H54 (cell line): ENCODE results near the gene CAMKK2.

Source experiments
- DNase-seq: peaks from one replicate; pipeline ENCODE4 v3.0.0; 2011; ENCODE audit warnings: low spot score, mixed read lengths; ENCODE audit not compliant: insufficient read length
- FAIRE-seq: peaks from 3 replicates; lab custom pipeline; 2011; peaks lifted over from hg19 to GRCh38; lab: Jason Lieb, UNC
- POLR2A ChIP-seq: IDR thresholded peaks from 2 replicates; pipeline ENCODE4 v1.6.1; 2011; ENCODE audit warnings: low read depth, mild to moderate bottlenecking, low read length

The CAMKK2 gene

DNA sequence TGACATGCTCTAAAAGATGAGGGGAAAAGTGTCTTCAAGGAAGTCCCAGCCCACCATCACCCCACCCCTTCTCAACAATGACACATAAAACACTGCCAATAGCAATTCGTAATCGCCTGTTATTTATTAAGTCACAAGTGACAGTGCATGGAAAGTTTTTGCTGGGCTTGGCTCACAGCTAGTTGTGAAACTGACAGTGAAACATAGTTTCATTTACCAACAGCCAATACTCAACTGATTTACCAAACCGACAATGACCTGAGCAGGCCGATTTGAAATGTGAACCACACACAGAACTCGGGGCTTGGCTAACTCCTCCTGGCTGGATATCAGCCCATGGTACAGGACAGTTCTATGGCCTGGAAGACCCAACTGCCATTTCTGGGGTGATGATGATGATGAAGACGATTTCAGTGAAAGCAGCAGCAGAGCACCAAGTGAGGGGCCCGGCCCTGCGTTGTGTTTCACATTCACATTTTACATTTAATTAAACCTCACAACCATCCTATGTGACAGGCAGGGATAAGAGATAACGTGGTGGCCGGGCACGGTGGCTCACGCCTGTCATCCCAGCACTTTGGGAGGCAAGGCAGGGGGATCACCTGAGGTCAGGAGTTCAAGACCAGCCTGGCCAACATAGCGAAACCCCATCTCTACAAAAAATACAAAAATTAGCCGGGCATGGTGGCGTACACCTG, 42.7 kb downstream of the CAMKK2 start:
- FAIRE-seq (no peak), DNase-seq (no peak)
- TF ChIP-seq POLR2A, result no peak

DNA sequence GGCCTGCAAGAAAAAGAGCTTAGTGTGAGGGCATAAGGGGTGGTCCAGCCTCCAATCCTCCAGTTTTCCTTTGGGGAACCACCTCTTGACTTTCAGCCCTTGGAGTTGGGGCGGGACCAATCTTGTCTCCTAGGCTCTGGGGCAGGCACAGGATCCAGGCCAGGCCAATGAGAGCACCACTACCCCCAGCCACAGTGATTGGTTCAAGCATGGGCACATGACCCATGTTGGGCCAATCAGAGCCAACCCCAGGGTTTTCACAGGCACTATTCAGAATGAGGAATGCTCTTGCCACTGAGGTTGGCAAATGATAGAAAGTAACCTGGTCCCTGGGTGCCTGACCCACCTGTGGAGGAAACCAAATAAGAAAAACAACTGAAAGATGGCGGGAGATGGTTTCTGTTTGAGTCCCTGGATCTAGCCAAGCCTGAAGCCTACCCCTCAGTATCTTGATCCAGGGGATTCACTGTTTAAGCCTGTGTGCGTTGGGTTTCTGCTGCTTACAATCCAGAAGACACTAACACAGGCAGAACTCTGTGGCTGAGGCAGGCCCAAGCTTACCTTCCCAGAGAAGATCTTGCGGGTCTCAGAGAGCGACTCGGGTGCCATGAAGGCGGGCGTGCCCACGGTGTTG, 43.7 kb downstream of the CAMKK2 start:
- no peak for TF ChIP-seq POLR2A
- DNase-seq (no peak), FAIRE-seq (no peak)

DNA sequence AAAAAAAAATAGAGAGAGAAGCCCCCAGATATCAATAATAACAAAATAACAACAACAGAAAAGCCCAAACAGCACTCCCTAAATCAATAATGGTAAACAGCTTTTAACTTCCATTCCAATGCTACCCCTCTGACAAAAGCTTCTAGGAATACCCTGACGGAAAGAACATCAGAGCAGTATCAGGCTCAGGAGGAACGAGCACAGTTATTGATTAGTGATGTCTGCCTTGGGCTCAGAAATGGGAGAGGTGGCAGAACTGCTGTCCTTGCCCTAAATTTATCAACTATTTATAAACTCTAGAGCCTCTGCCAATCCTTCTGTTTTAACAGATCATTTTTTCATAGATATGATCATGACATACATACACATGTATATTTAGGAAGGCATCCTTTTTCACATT, 44.7 kb downstream of the CAMKK2 start:
- DNase-seq (no peak), FAIRE-seq (no peak)
- no peak for TF ChIP-seq POLR2A

DNA sequence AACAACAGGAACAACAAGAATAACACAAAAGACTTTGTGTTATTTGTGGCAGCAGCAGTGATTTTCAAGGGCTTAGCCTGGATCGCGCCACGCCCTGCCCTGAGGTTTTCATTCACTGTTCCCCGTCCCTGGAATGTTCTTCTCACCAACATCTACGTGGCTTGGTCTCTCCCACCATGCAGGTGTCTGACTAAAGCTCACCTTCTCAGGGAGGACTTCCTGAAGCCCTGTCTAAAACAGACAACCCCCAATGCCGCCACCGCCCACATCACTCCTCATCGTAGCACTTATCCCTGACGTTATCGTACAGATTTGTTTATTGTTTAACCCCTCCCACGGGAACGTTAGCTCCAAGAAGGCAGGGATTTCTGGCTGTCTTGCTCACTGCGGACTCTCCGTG, 46.1 kb downstream of the CAMKK2 start:
- TF ChIP-seq POLR2A, result no peak
- FAIRE-seq (no peak), DNase-seq (no peak)

DNA sequence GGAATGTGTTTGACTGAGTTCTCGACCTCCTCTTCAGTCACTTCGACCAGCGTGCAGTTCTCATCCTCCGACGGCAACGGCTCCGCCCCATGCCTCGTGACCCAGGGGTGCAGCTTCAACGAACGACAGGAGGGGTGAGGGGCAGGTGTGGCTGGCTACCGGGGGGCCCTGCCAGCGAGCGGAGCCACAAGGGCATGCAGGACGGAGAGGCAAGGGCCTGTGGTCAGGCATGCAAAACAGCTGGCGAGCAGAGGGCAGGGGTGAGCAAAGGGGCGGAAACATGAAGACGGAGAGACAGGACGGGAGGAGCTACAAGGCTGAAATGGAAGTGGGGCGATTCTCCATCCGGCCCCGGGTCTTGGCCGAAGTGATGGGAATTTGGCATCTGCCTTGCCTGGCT, 47.9 kb downstream of the CAMKK2 start:
- DNase-seq, result no peak
- no peak for FAIRE-seq

DNA sequence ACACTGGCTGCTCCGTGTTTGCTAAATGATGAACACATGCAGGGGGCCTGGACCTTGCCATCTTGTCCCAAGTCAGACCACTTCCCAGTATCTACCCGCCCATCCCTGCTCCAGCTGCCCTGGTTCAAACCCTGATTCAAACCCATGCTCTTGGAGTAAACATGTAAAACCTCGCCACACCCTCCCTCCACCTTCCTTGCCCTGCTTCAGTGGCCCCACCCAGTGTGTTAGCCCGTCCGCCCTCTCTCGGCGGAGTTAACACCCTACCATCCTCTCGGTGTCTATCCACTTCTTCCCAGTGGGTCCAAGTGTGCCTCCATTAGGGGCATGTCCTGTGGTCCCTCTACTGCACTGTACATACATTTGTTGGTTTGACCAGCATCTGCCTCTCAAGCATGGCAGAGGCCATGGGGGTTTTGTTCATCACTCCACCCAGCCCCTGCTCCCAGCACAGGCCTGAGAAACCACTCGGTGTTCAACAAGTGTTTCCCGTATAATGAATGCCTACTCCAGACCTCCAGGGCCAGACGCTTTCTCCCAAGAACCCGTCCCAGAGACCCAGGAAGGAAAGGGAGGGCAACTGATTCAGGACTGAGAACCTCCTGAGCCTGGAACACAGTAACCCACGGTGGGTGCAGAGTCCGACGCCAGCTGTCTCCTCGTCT, 49.5 kb downstream of the CAMKK2 start:
- no peak for FAIRE-seq
- DNase-seq, result no peak
- TF ChIP-seq POLR2A, result no peak

More for the DNA sequence above, 47.9 kb downstream of the CAMKK2 start:
- TF ChIP-seq POLR2A, result no peak

DNA sequence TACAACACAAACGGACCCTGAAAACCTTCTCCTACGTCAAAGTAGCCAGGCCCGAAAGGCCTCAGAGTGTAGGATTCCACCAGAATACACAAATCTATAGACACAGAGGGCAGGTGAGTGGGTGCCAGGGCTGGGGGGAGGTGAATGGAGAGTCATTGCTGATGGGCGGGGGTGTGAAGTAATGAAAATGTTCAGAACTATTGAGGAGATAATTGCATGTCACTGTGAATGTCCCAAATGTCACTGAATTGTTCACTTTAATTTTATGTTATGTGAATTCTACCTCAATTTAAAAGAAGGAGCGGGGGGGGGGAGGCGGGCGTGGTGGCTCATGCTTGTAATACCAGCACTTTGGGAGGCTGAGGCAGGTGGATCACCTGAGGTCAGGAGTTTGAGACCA, 50.6 kb downstream of the CAMKK2 start:
- no peak for TF ChIP-seq POLR2A
- FAIRE-seq (no peak), DNase-seq (no peak)

DNA sequence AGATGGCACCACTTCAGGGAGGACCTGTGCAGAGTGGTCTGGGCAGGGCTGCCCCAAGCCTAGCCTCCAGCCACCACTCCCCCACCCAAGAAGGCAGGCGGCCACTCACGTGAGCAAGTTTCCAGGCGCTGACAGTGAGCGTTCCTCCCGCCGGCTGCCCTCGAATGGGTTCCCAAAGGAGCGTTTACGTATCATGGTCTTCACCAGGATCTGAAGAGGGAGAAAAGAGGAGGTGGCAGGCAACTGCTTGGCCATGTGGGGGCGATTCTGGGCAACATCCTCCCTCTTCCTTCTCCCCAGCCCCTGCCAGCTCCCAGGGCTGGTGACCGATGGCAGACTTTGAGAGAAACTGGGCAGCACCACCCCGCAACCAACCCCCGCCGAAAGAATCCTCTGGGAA, 51.5 kb downstream of the CAMKK2 start:
- FAIRE-seq (no peak), DNase-seq (no peak)
- TF ChIP-seq POLR2A, result no peak

DNA sequence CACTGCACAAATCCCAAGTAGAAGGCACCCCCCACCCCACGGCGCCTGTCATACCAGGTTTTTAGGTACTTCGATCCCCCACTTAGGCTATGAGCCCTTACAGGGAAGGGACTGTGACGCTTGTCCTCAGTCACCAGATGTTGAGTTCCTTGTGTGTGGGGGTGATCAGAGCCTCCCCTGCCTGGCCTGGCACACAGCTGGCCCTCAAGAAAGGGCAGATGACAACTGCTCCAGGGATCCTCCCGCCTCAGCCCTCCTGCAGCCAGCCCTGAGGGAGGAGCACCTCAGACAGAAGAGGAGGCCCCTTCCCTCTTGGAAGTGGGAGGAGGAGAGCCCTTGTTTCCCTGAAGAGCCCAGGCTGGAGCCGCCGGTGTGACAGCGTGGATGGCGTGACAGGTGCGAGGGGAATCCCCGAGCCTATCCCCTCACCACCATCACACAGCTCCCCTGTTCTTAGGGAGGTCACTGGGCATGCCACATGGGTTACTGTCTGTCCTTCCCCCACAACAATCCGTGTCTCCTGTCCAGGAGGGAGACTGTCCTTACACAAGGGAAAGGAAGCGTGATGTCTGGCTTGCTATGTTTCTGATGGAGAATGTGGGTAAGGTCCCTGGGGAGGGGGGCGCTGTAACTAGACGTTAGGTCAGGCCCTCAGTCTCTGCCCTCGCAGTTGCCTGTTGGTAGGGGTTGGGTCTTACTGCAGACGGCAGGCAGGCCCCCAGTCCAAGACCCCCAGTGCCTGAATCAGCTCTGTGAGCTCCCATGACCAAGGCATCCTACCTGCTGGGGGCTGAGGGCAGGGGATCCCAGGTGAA, 55.1 kb downstream of the CAMKK2 start:
- DNase-seq (no peak), FAIRE-seq (no peak)
- no peak for TF ChIP-seq POLR2A

DNA sequence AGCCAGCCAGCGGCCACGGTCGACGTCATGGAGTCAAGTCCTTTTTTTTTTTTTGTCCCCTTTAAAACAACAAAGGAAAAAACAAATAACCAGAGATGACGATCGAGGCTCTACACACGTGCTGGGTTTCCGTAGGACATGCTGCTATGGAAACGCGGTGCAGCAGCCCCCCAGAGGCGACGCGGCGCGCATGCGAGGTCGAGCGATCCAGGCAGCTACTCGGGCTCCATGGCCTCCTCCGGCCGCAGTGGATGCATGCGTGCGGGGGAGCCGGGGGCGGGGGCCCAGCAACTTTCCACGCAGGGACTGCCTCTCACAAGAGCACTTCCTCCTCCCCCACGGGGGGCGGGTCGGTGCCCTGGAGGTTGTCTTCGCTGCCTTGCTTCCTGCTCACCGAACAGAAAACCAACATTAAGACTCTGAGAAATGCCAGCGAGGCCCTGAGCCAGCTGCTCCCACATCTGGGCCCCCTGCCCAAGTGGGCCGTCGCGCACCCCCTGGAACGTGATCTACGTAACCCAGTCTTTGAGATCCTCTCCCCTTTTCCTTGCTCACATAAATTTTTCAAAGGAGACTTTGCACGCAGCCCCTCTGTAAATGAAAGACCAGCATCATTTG, 55.9 kb downstream of the CAMKK2 start:
- no peak for FAIRE-seq
- no peak for DNase-seq
- TF ChIP-seq POLR2A, result no peak

DNA sequence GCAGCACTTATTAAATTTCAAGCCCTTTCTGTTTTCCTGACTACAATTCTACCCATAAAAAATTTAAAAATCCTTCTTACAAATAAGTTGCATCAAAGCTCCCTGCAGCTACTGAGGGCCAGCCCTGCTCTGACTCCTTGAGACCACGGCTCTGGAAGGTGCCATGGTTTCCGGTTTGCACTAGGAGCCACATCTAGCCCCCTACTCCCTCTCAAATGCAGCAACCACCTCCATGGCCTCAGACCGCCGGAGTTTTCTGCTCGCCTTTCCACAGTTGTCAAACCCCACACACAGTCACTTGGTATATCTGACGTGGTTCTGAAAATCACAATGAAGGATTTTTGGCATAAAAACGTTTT, 56.5 kb downstream of the CAMKK2 start:
- no peak for DNase-seq
- no peak for TF ChIP-seq POLR2A
- FAIRE-seq, result no peak

DNA sequence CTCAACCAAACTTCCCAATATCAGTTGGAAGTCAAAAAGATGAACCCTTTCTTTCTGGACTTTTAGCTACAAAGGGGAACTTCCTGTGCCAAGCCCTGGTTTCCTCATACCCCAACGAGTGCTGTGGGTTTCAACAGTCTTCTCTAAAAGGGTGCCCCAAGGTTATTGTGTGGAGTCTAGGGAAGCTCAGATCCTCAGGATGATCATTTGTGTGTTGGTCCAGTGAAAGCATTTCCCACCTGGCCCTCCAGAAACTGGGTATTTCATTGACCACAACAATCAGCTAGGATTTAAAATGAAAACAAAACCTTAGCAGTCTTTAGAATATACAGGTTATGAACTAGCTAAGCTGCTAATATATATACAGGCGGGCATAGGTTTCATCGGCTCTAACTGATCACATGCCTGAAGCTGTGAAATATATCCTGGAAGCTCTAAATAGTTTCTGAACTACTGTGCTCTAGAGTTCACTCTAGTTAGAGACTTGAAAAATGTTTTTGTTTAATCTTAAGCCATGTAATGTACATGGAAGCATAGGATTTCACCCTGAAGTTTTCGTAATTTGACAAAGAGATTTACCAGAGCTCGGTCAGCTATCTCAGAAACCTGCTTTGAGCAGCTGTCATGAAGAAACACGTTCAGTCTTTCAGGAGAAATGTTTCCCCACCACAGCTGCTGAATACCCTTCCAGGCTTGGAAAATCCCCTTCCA, 57.0 kb downstream of the CAMKK2 start:
- TF ChIP-seq POLR2A, result no peak
- FAIRE-seq, result no peak
- no peak for DNase-seq
